ENCODE measurements around the gene COX17.

Gene COX17

GRCh38 chr3:119637679-119638477 is 39.3 kb downstream of the COX17 start:
- peak; percentile 90 for DNase-seq (ENCODE audit: low read depth)
- TF ChIP-seq CTCF (conservative IDR thresholded peaks at IDR 0.05; ENCODE audit: low read length) = no peak
- H3K4me3 ChIP-seq (ENCODE audit: low read length) = no peak overlapping the region

- no peak for TF ChIP-seq CTCF (conservative IDR thresholded peaks at IDR 0.05; ENCODE audit: low read length)
- DNase-seq (ENCODE audit: low read depth) = no peak
- H3K4me3 ChIP-seq (ENCODE audit: low read length) = no peak overlapping the region
Observed at GRCh38 chr3:119636891-119637611, 40.2 kb downstream of the COX17 start.

- H3K4me3 ChIP-seq (ENCODE audit: low read length) = no peak overlapping the region
- DNase-seq (ENCODE audit: low read depth) = peak; percentile 39
- TF ChIP-seq CTCF (conservative IDR thresholded peaks at IDR 0.05; ENCODE audit: low read length) = no peak
Observed at GRCh38 chr3:119636249-119636648, 41.0 kb downstream of the COX17 start.

- H3K4me3 ChIP-seq (ENCODE audit: low read length) = no peak overlapping the region
- DNase-seq (ENCODE audit: low read depth) = no peak
- TF ChIP-seq CTCF (conservative IDR thresholded peaks at IDR 0.05; ENCODE audit: low read length) = no peak
Observed at GRCh38 chr3:119635719-119636118, 41.5 kb downstream of the COX17 start.

- no peak for DNase-seq (ENCODE audit: low read depth)
- TF ChIP-seq CTCF (conservative IDR thresholded peaks at IDR 0.05; ENCODE audit: low read length) = no peak
- H3K4me3 ChIP-seq (ENCODE audit: low read length) = no peak overlapping the region
Observed at GRCh38 chr3:119632829-119633228, 44.4 kb downstream of the COX17 start.

- H3K4me3 ChIP-seq (ENCODE audit: low read length) = no peak overlapping the region
- TF ChIP-seq CTCF (conservative IDR thresholded peaks at IDR 0.05; ENCODE audit: low read length) = no peak
- no peak for DNase-seq (ENCODE audit: low read depth)
Observed at GRCh38 chr3:119632216-119632615, 45.0 kb downstream of the COX17 start.

- peak; percentile 63 for DNase-seq (ENCODE audit: low read depth)
- no peak overlapping the region for H3K4me3 ChIP-seq (ENCODE audit: low read length)
- TF ChIP-seq CTCF (conservative IDR thresholded peaks at IDR 0.05; ENCODE audit: low read length) = no peak
Observed at GRCh38 chr3:119631516-119631915, 45.7 kb downstream of the COX17 start.
